Right atrium auricular region (tissue), 2 donors: ENCODE results near the gene CEMIP. TPM values are rescaled to one million over a fixed set of nuclear protein-coding genes. Genes with fewer than 3 reads are reported as not detected.

Source experiments
- DNase-seq: peaks from one replicate; pipeline ENCODE4 v3.0.0-alpha.2; 2019; ENCODE audit warnings: low spot score
- H3K27ac ChIP-seq, 2 donors: fragments of 200-600 bp; sonication (generic); 1 replicate in 1 of 2; 2 replicates in 1 of 2; pipeline ENCODE4 v1.5.1; 2016 to 2019
- H3K27me3 ChIP-seq, 2 donors: fragments of 200-600 bp; sonication (generic); one replicate each; pipeline versions ENCODE4 v1.5.1 to v1.6.0; 2017 to 2019
- H3K36me3 ChIP-seq: fragments of 200-600 bp; sonication (generic); one replicate; pipeline ENCODE4 v1.5.1; 2016
- H3K4me1 ChIP-seq, 2 donors: fragments of 200-600 bp; sonication (generic); one replicate each; pipeline versions ENCODE4 v1.5.1 to v1.6.0; 2017 to 2019
- H3K4me3 ChIP-seq, 2 donors: fragments of 200-600 bp; sonication (generic); 1 replicate in 1 of 2; 2 replicates in 1 of 2; pipeline ENCODE4 v1.5.1; 2017 to 2019; ENCODE audit warnings: mild to moderate bottlenecking in 1 of 2, moderate library complexity in 1 of 2
- H3K9me3 ChIP-seq, 2 donors: fragments of 200-600 bp; sonication (generic); one replicate each; pipeline ENCODE4 v1.5.1; 2019
- CTCF ChIP-seq, 2 donors: fragments of 200-600 bp; sonication (generic); IDR thresholded peaks; one replicate each; pipeline ENCODE4 v1.5.1; 2019; ENCODE audit warnings: antibody characterized with exemption in 2 of 2
- total RNA-seq, 2 donors: library from RNA; depleted of rRNA; stranded (reverse); fragments of >200 nt; gene quantifications; one replicate each; pipeline ENCODE4 v1.1.0, GENCODE V29; 2016

The CEMIP gene
- total RNA-seq, 2 donors from 2014 or later, result 0.22 to 2.9 TPM

- H3K9me3 ChIP-seq, result no peaks in the 10 kb centered on the region
- H3K27me3 ChIP-seq, result no peaks in the 10 kb centered on the region
- no peak overlapping the region for H3K4me3 ChIP-seq
- H3K4me1 ChIP-seq, result peaks cover 0 to 40% of the 10 kb centered on the region in 2 donors
- TF ChIP-seq CTCF (IDR thresholded peaks at IDR 0.05), result peak; percentile 79 to 89
- peak; percentile 72 for DNase-seq
- H3K27ac ChIP-seq, result no peak overlapping the region
- no peaks in the 10 kb centered on the region for H3K36me3 ChIP-seq
Measured at GRCh38 chr15:80776420-80777045, 2.6 kb upstream of the CEMIP start.

- DNase-seq, result peak; percentile 77
- H3K36me3 ChIP-seq, result no peaks in the 10 kb centered on the region
Measured at GRCh38 chr15:80777137-80777536, 2.0 kb upstream of the CEMIP start.

GRCh38 chr15:80777826-80778620 is 1.1 kb upstream of the CEMIP start:
- Histone ChIP-seq H3K27me3 (no peaks in the 10 kb centered on the region), H3K9me3 (no peaks in the 10 kb centered on the region), H3K27ac (no peak overlapping the region), H3K4me3 (no peak overlapping the region), H3K36me3 (no peaks in the 10 kb centered on the region), H3K4me1 (peaks cover 0 to 40% of the 10 kb centered on the region in 2 donors)
- no peak for TF ChIP-seq CTCF (IDR thresholded peaks at IDR 0.05)
- DNase-seq, result no peak

More at GRCh38 chr15:80777137-80777536, 2.0 kb upstream of the CEMIP start:
- Histone ChIP-seq H3K9me3 (no peaks in the 10 kb centered on the region), H3K27ac (no peak overlapping the region), H3K4me1 (peaks cover 0 to 40% of the 10 kb centered on the region in 2 donors), H3K4me3 (no peak overlapping the region), H3K27me3 (no peaks in the 10 kb centered on the region)
- TF ChIP-seq CTCF (IDR thresholded peaks at IDR 0.05), result no peak

- Histone ChIP-seq H3K27ac (no peak overlapping the region), H3K36me3 (no peaks in the 10 kb centered on the region), H3K27me3 (no peaks in the 10 kb centered on the region), H3K9me3 (no peaks in the 10 kb centered on the region), H3K4me3 (peak overlapping the region in 1 of 2 donors; percentile 50), H3K4me1 (peaks cover 0 to 40% of the 10 kb centered on the region in 2 donors)
- no peak for TF ChIP-seq CTCF (IDR thresholded peaks at IDR 0.05)
- DNase-seq, result no peak
Measured at GRCh38 chr15:80778621-80778963, 578 bp upstream of the CEMIP start.

- Histone ChIP-seq H3K4me1 (peaks cover 0 to 40% of the 10 kb centered on the region in 2 donors), H3K4me3 (peak overlapping the region; percentile 27 to 50), H3K27me3 (no peaks in the 10 kb centered on the region), H3K36me3 (no peaks in the 10 kb centered on the region), H3K9me3 (no peaks in the 10 kb centered on the region), H3K27ac (no peak overlapping the region)
- TF ChIP-seq CTCF (IDR thresholded peaks at IDR 0.05), result no peak
- no peak for DNase-seq
Measured at GRCh38 chr15:80779658-80780415, 667 bp downstream of the CEMIP start.
